MM.1S (cell line): ENCODE measurements around the gene MRTFA.

ENCODE experiments used
- EZH2phosphoT487 ChIP-seq: fragments of 300-600 bp; sonication (generic); IDR thresholded peaks from 2 replicates; pipeline ENCODE4 v1.6.1; 2018; ENCODE audit warnings: antibody characterized with exemption, low read length
- TF ChIP-seq, protein P1 (sequence below): fragments of 300-600 bp; sonication (generic); IDR thresholded peaks from 2 replicates; pipeline ENCODE4 v1.5.1; 2016; ENCODE audit warnings: antibody characterized with exemption, low read length, mixed read lengths

DNA sequence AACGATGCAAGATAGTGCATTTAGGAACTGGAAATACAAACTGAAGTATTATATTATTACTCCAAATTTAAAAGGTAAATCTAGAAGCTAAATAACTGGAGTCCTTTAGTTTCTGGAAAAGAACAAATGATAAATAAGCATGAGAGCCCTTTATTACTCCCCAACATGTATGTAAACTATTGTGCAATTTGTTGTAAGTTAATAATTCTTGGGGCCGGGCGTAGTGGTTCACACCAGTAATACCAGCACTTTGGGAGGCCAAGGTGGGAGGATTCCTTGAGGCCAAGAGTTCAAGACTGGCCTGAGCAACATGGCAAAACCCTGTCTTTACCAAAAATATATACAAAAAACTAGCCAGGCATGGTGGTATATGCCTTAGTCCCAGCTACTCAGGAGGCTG, 255.1 kb downstream of the MRTFA start:
- TF ChIP-seq, protein P1, sequence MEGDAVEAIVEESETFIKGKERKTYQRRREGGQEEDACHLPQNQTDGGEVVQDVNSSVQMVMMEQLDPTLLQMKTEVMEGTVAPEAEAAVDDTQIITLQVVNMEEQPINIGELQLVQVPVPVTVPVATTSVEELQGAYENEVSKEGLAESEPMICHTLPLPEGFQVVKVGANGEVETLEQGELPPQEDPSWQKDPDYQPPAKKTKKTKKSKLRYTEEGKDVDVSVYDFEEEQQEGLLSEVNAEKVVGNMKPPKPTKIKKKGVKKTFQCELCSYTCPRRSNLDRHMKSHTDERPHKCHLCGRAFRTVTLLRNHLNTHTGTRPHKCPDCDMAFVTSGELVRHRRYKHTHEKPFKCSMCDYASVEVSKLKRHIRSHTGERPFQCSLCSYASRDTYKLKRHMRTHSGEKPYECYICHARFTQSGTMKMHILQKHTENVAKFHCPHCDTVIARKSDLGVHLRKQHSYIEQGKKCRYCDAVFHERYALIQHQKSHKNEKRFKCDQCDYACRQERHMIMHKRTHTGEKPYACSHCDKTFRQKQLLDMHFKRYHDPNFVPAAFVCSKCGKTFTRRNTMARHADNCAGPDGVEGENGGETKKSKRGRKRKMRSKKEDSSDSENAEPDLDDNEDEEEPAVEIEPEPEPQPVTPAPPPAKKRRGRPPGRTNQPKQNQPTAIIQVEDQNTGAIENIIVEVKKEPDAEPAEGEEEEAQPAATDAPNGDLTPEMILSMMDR, result no peak
- no peak for TF ChIP-seq EZH2phosphoT487
